ENCODE data around the gene RHCE. TPM values are rescaled to one million over a fixed set of nuclear protein-coding genes. Genes with fewer than 3 reads are reported as not detected.
"Not testable (repeated sequence)": the region's sequence is repeated elsewhere in the genome, so short reads cannot be mapped to it uniquely, and the experiment has no call there.

RHCE gene
- total RNA-seq, 2 experiments from 2014 or later, result 0.63 TPM; not detected in 1

- H2AFZ ChIP-seq (ENCODE audit: low read length); H4K20me1 ChIP-seq (ENCODE audit: insufficient read depth, low read length); POLR2A ChIA-PET; H3K9me2 ChIP-seq (ENCODE audit: insufficient read depth, low read length); H3K79me2 ChIP-seq (ENCODE audit: insufficient read depth, low read depth, low read length); intact Hi-C loops (cut with micrococcal nuclease; ENCODE audit: unreplicated experiment); H3K4me1 ChIP-seq (ENCODE audit: insufficient read depth, low read length, poor library complexity, severe bottlenecking); H3K36me3 ChIP-seq (ENCODE audit: insufficient read depth, low read length); H3K9me3 ChIP-seq (ENCODE audit: low read length); BruUV-seq (replicated peaks); H3K27ac ChIP-seq (ENCODE audit: low read depth, low read length, poor library complexity, severe bottlenecking); CTCF ChIA-PET (ENCODE audit: unreplicated experiment); H3K4me3 ChIP-seq (ENCODE audit: low read depth, low read length, poor library complexity, severe bottlenecking); H3K4me2 ChIP-seq (ENCODE audit: low read length); DNase-seq (ENCODE audit: low spot score): not testable (repeated sequence)
- peak; percentile 53 for TF ChIP-seq CTCF (conservative IDR thresholded peaks at IDR 0.05; ENCODE audit: low read length)
These were observed 17.4 kb downstream of the RHCE start for GRCh38 chr1:25402947-25403803.

GRCh38 chr1:25398079-25398478, 22.5 kb downstream of the RHCE start:
- H3K36me3 ChIP-seq (ENCODE audit: insufficient read depth, low read length); H2AFZ ChIP-seq (ENCODE audit: low read length); H3K9me2 ChIP-seq (ENCODE audit: insufficient read depth, low read length); H3K4me2 ChIP-seq (ENCODE audit: low read length); CTCF ChIA-PET (ENCODE audit: unreplicated experiment); H3K27ac ChIP-seq (ENCODE audit: low read depth, low read length, poor library complexity, severe bottlenecking); intact Hi-C loops (cut with micrococcal nuclease; ENCODE audit: unreplicated experiment); H3K9me3 ChIP-seq (ENCODE audit: low read length); DNase-seq (ENCODE audit: low spot score); H3K4me3 ChIP-seq (ENCODE audit: low read depth, low read length, poor library complexity, severe bottlenecking); H3K4me1 ChIP-seq (ENCODE audit: insufficient read depth, low read length, poor library complexity, severe bottlenecking); H3K79me2 ChIP-seq (ENCODE audit: insufficient read depth, low read depth, low read length); POLR2A ChIA-PET; BruUV-seq (replicated peaks); H4K20me1 ChIP-seq (ENCODE audit: insufficient read depth, low read length): not testable (repeated sequence)

- POLR2A ChIA-PET; H3K9me3 ChIP-seq (ENCODE audit: low read length); H3K9me2 ChIP-seq (ENCODE audit: insufficient read depth, low read length); H2AFZ ChIP-seq (ENCODE audit: low read length); DNase-seq (ENCODE audit: low spot score); CTCF ChIA-PET (ENCODE audit: unreplicated experiment); H3K4me2 ChIP-seq (ENCODE audit: low read length); intact Hi-C loops (cut with micrococcal nuclease; ENCODE audit: unreplicated experiment); BruUV-seq (replicated peaks); H3K36me3 ChIP-seq (ENCODE audit: insufficient read depth, low read length); H3K79me2 ChIP-seq (ENCODE audit: insufficient read depth, low read depth, low read length); H3K4me1 ChIP-seq (ENCODE audit: insufficient read depth, low read length, poor library complexity, severe bottlenecking); H3K27ac ChIP-seq (ENCODE audit: low read depth, low read length, poor library complexity, severe bottlenecking); H3K4me3 ChIP-seq (ENCODE audit: low read depth, low read length, poor library complexity, severe bottlenecking); H4K20me1 ChIP-seq (ENCODE audit: insufficient read depth, low read length): not testable (repeated sequence)
These were observed 23.1 kb downstream of the RHCE start for GRCh38 chr1:25397549-25397948.

GRCh38 chr1:25392841-25393240, 27.8 kb downstream of the RHCE start:
- Histone ChIP-seq H3K4me3 (ENCODE audit: low read depth, low read length, poor library complexity, severe bottlenecking) (no peak overlapping the region), H3K4me2 (ENCODE audit: low read length) (no peak overlapping the region), H2AFZ (ENCODE audit: low read length) (no peak overlapping the region), H3K27ac (ENCODE audit: low read depth, low read length, poor library complexity, severe bottlenecking) (no peak overlapping the region), H3K36me3 (ENCODE audit: insufficient read depth, low read length) (no peaks in the 10 kb centered on the region), H3K9me3 (ENCODE audit: low read length) (no peaks in the 10 kb centered on the region), H3K9me2 (ENCODE audit: insufficient read depth, low read length) (no peaks in the 10 kb centered on the region), H3K79me2 (ENCODE audit: insufficient read depth, low read depth, low read length) (no peaks in the 10 kb centered on the region), H4K20me1 (ENCODE audit: insufficient read depth, low read length) (no peaks in the 10 kb centered on the region), H3K4me1 (ENCODE audit: insufficient read depth, low read length, poor library complexity, severe bottlenecking) (no peaks in the 10 kb centered on the region)
- no peak for TF ChIP-seq CTCF (conservative IDR thresholded peaks at IDR 0.05; ENCODE audit: low read length)
- TF ChIP-seq EZH2phosphoT487 (IDR thresholded peaks at IDR 0.05; ENCODE audit: borderline replicate concordance, low read depth, low read length), result no peak
- ChIA-PET CTCF (ENCODE audit: unreplicated experiment) (no interaction called here), POLR2A (interaction anchor here (0.6 kb wide), 1 partner anchor 267 kb away, joined by 4 read pairs; no protein-coding TSS in a partner anchor)
- intact Hi-C loops (cut with micrococcal nuclease; ENCODE audit: unreplicated experiment), result no loop called here
- no peak for DNase-seq (ENCODE audit: low spot score)
- no TSS peak for BruUV-seq (replicated peaks)

- H3K9me3 ChIP-seq (ENCODE audit: low read length); H3K36me3 ChIP-seq (ENCODE audit: insufficient read depth, low read length); H3K27ac ChIP-seq (ENCODE audit: low read depth, low read length, poor library complexity, severe bottlenecking); H3K9me2 ChIP-seq (ENCODE audit: insufficient read depth, low read length); H3K79me2 ChIP-seq (ENCODE audit: insufficient read depth, low read depth, low read length); H3K4me3 ChIP-seq (ENCODE audit: low read depth, low read length, poor library complexity, severe bottlenecking); intact Hi-C loops (cut with micrococcal nuclease; ENCODE audit: unreplicated experiment); H3K4me1 ChIP-seq (ENCODE audit: insufficient read depth, low read length, poor library complexity, severe bottlenecking); DNase-seq (ENCODE audit: low spot score); BruUV-seq (replicated peaks); POLR2A ChIA-PET; H2AFZ ChIP-seq (ENCODE audit: low read length); H4K20me1 ChIP-seq (ENCODE audit: insufficient read depth, low read length); H3K4me2 ChIP-seq (ENCODE audit: low read length): not testable (repeated sequence)
- CTCF ChIA-PET (ENCODE audit: unreplicated experiment), result interaction anchor here (0.5 to 0.9 kb wide), 2 partner anchors 29 to 250 kb away, joined by 3 read pairs; no protein-coding TSS in a partner anchor
These were observed 30.9 kb downstream of the RHCE start for GRCh38 chr1:25389721-25390120.
